GM23338 (cell line): ENCODE measurements around the gene DAGLB. TPM values are rescaled to one million over a fixed set of nuclear protein-coding genes. Genes with fewer than 3 reads are reported as not detected.

Experiments used
- ATAC-seq: fragments of 200-7000 bp; cut with Tn5 transposase; 3 replicates; pipeline ENCODE4 v1.9.1; 2020
- DNase-seq: peaks from one replicate; pipeline ENCODE4 v3.0.0-alpha.2; 2015; ENCODE audit warnings: low spot score
- H2AFZ ChIP-seq: fragments of 200-600 bp; sonication (generic); 2 replicates; pipeline ENCODE4 v1.8.0; 2016; ENCODE audit warnings: antibody characterized with exemption, mild to moderate bottlenecking, moderate library complexity
- H3F3A ChIP-seq: fragments of 200-600 bp; sonication (generic); replicated peaks from 2 replicates; pipeline ENCODE4 v1.8.0; 2017; ENCODE audit warnings: antibody characterized with exemption, mixed run types, low read depth
- H3K27ac ChIP-seq: fragments of 200-600 bp; sonication (generic); 2 replicates; pipeline ENCODE4 v1.6.1; 2016; ENCODE audit warnings: low read depth
- H3K27me3 ChIP-seq: fragments of 200-600 bp; sonication (generic); 2 replicates; pipeline ENCODE4 v1.8.0; 2016; ENCODE audit warnings: mild to moderate bottlenecking, mixed run types, moderate library complexity; ENCODE audit not compliant: insufficient read depth
- H3K36me3 ChIP-seq: fragments of 200-600 bp; sonication (generic); 2 replicates; pipeline ENCODE4 v1.8.0; 2016; ENCODE audit warnings: mild to moderate bottlenecking; ENCODE audit not compliant: insufficient read depth
- H3K4me1 ChIP-seq: fragments of 200-600 bp; sonication (generic); 2 replicates; pipeline ENCODE4 v1.8.0; 2016; ENCODE audit warnings: mild to moderate bottlenecking, moderate library complexity; ENCODE audit not compliant: insufficient read depth
- H3K4me2 ChIP-seq: fragments of 200-600 bp; sonication (generic); 2 replicates; pipeline ENCODE4 v1.7.1; 2017; ENCODE audit warnings: mixed run types
- H3K4me3 ChIP-seq: fragments of 200-600 bp; sonication (generic); 2 replicates; pipeline ENCODE4 v1.6.1; 2016; ENCODE audit warnings: mixed run types
- H3K79me2 ChIP-seq: fragments of 200-600 bp; sonication (generic); replicated peaks from 2 replicates; pipeline ENCODE4 v1.8.0; 2017; ENCODE audit warnings: mild to moderate bottlenecking; ENCODE audit not compliant: insufficient read depth
- H3K9me2 ChIP-seq: fragments of 200-600 bp; sonication (generic); 2 replicates; pipeline ENCODE4 v1.8.0; 2017; ENCODE audit not compliant: insufficient read depth
- H4K20me1 ChIP-seq: fragments of 200-600 bp; sonication (generic); replicated peaks from 2 replicates; pipeline ENCODE4 v1.8.0; 2017; ENCODE audit warnings: mild to moderate bottlenecking; ENCODE audit not compliant: insufficient read depth
- H3K27ac Mint-ChIP-seq: 2 replicates; pipeline ENCODE4 v1.8.0; 2020; ENCODE audit warnings: inconsistent platforms, mild to moderate bottlenecking, moderate library complexity, mixed read lengths
- H3K27me3 Mint-ChIP-seq: 3 replicates; pipeline ENCODE4 v1.8.0; 2022; ENCODE audit warnings: low read depth, mild to moderate bottlenecking, moderate library complexity, mixed read lengths, inconsistent platforms; ENCODE audit not compliant: insufficient read depth, poor library complexity
- H3K36me3 Mint-ChIP-seq: 3 replicates; pipeline ENCODE4 v1.8.0; 2021; ENCODE audit warnings: low read depth, mild to moderate bottlenecking, inconsistent platforms, moderate library complexity, mixed read lengths
- H3K4me1 Mint-ChIP-seq: 3 replicates; pipeline ENCODE4 v1.8.0; 2020; ENCODE audit warnings: mild to moderate bottlenecking, inconsistent platforms, mixed read lengths
- H3K4me3 Mint-ChIP-seq: 3 replicates; pipeline ENCODE4 v1.8.0; 2021; ENCODE audit warnings: moderate library complexity, mild to moderate bottlenecking, inconsistent platforms, mixed read lengths
- H3K9me3 Mint-ChIP-seq: 3 replicates; pipeline ENCODE4 v1.8.0; 2020; ENCODE audit warnings: moderate library complexity, mild to moderate bottlenecking, inconsistent platforms, mixed read lengths
- CREB1 ChIP-seq: fragments of 250-450 bp; sonication (Bioruptor Pico); IDR thresholded peaks from 2 replicates; pipeline ENCODE4 v1.5.0; 2020; ENCODE audit warnings: low read depth, mild to moderate bottlenecking, moderate library complexity
- EZH2 ChIP-seq: fragments of 200-600 bp; sonication (generic); IDR thresholded peaks from one replicate; pipeline ENCODE4 v1.8.0; 2017; ENCODE audit warnings: antibody characterized with exemption, mild to moderate bottlenecking, low read depth; ENCODE audit not compliant: unreplicated experiment
- EZH2phosphoT487 ChIP-seq: fragments of 200-600 bp; sonication (generic); IDR thresholded peaks from one replicate; pipeline ENCODE4 v1.8.1; 2018; ENCODE audit warnings: antibody characterized with exemption; ENCODE audit not compliant: unreplicated experiment
- JUNB ChIP-seq: IDR thresholded peaks from one replicate; pipeline ENCODE4 v1.6.1; 2016; ENCODE audit warnings: antibody characterized with exemption; ENCODE audit not compliant: unreplicated experiment
- NANOG ChIP-seq: IDR thresholded peaks from 2 replicates; pipeline ENCODE4 v1.6.1; 2016; ENCODE audit warnings: antibody characterized with exemption, borderline replicate concordance
- POLR2AphosphoS5 ChIP-seq: IDR thresholded peaks from 2 replicates; pipeline ENCODE4 v1.6.1; 2016; ENCODE audit warnings: antibody characterized with exemption, low read depth
- REST ChIP-seq: IDR thresholded peaks from one replicate; pipeline ENCODE4 v1.6.1; 2018; ENCODE audit warnings: antibody characterized with exemption; ENCODE audit not compliant: unreplicated experiment
- STAT1 ChIP-seq: IDR thresholded peaks from one replicate; pipeline ENCODE4 v1.6.1; 2016; ENCODE audit warnings: antibody characterized with exemption; ENCODE audit not compliant: unreplicated experiment
- ZNF114 ChIP-seq: fragments of 250-450 bp; sonication (Bioruptor Pico); IDR thresholded peaks from 2 replicates; pipeline ENCODE4 v1.5.0; 2020; ENCODE audit warnings: mild to moderate bottlenecking, moderate library complexity
- ZNF331 ChIP-seq: fragments of 250-450 bp; sonication (Bioruptor Pico); IDR thresholded peaks from 2 replicates; pipeline ENCODE4 v1.5.0; 2020; ENCODE audit warnings: low read depth, mild to moderate bottlenecking, moderate library complexity
- ZNF462 ChIP-seq: fragments of 250-450 bp; sonication (Bioruptor Pico); IDR thresholded peaks from 2 replicates; pipeline ENCODE4 v1.5.0; 2020; ENCODE audit warnings: mild to moderate bottlenecking, moderate library complexity
- polyA plus RNA-seq: library from polyadenylated mRNA; unstranded; fragments of >200 nt; fragmentation: Nextera tagmentation; extraction: Ambion mirVana; gene quantifications from 2 replicates; pipeline ENCODE4 v1.2.1, GENCODE V29; 2016
- total RNA-seq: library from RNA; depleted of rRNA; stranded (reverse); fragments of >200 nt; shearing (Covaris generic); gene quantifications from 2 replicates; pipeline ENCODE4 v1.2.3, GENCODE V29; 2014
- TF ChIP-seq, protein P1 (sequence below): IDR thresholded peaks from 2 replicates; pipeline ENCODE4 v1.6.1; 2016; ENCODE audit warnings: antibody characterized with exemption
- TF ChIP-seq, protein P2 (sequence below), 2 experiments: fragments of 200-600 bp in 1 of 2; sonication (generic) in 1 of 2; conservative IDR thresholded peaks; 2 replicates each; pipeline versions ENCODE4 v1.5.1 to v1.6.1; 2016 to 2017; ENCODE audit warnings: antibody characterized with exemption in 2 of 2, low read depth in 2 of 2, mild to moderate bottlenecking in 2 of 2, moderate library complexity in 1 of 2

DAGLB gene
- total and polyA plus RNA-seq, 2 experiments from 2014 or later: 13.8 to 26.0 TPM

- Histone ChIP-seq H2AFZ (no peak overlapping the region), H3K4me1 (no peaks in the 10 kb centered on the region), H3K9me2 (0 out of 2 replicates have a peak, but pooled peaks cover 3% of the 10 kb centered on the region), H3K27ac (no peak overlapping the region), H3K79me2 (no peaks in the 10 kb centered on the region), H3K4me2 (no peak overlapping the region), H3K4me3 (no peak overlapping the region), H3K36me3 (no peaks in the 10 kb centered on the region), H3F3A (no peaks in the 10 kb centered on the region), H3K27me3 (no peaks in the 10 kb centered on the region), H4K20me1 (no peaks in the 10 kb centered on the region)
- no peak for DNase-seq
- H3K4me1 Mint-ChIP-seq: no peaks in the 10 kb centered on the region
- peaks cover 3% of the 10 kb centered on the region for H3K27me3 Mint-ChIP-seq
- TF ChIP-seq EZH2 (no peak), POLR2AphosphoS5 (no peak), REST (no peak), NANOG (no peak), EZH2phosphoT487 (no peak), ZNF462 (no peak), JUNB (no peak), ZNF331 (CRISPR knock-in tag) (no peak), ZNF114 (no peak), CREB1 (CRISPR knock-in tag) (no peak), STAT1 (no peak)
- TF ChIP-seq, protein P1, sequence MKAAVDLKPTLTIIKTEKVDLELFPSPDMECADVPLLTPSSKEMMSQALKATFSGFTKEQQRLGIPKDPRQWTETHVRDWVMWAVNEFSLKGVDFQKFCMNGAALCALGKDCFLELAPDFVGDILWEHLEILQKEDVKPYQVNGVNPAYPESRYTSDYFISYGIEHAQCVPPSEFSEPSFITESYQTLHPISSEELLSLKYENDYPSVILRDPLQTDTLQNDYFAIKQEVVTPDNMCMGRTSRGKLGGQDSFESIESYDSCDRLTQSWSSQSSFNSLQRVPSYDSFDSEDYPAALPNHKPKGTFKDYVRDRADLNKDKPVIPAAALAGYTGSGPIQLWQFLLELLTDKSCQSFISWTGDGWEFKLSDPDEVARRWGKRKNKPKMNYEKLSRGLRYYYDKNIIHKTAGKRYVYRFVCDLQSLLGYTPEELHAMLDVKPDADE: no peak
- TF ChIP-seq, protein P2, sequence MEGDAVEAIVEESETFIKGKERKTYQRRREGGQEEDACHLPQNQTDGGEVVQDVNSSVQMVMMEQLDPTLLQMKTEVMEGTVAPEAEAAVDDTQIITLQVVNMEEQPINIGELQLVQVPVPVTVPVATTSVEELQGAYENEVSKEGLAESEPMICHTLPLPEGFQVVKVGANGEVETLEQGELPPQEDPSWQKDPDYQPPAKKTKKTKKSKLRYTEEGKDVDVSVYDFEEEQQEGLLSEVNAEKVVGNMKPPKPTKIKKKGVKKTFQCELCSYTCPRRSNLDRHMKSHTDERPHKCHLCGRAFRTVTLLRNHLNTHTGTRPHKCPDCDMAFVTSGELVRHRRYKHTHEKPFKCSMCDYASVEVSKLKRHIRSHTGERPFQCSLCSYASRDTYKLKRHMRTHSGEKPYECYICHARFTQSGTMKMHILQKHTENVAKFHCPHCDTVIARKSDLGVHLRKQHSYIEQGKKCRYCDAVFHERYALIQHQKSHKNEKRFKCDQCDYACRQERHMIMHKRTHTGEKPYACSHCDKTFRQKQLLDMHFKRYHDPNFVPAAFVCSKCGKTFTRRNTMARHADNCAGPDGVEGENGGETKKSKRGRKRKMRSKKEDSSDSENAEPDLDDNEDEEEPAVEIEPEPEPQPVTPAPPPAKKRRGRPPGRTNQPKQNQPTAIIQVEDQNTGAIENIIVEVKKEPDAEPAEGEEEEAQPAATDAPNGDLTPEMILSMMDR (conservative IDR thresholded peaks at IDR 0.05; ENCODE audit: low read depth in 2 of 2): no peak
- H3K9me3 Mint-ChIP-seq: peaks cover 10% of the 10 kb centered on the region
- peaks cover 5% of the 10 kb centered on the region; the same call in 2 of the 3 replicates for H3K36me3 Mint-ChIP-seq
- no peak overlapping the region for H3K4me3 Mint-ChIP-seq
- H3K27ac Mint-ChIP-seq: no peak overlapping the region
- no peak for ATAC-seq
Measured at GRCh38 chr7:6494365-6494764, 46.6 kb upstream of the DAGLB start.
